Measurements from ENCODE around the gene MCUR1. TPM values are rescaled to one million over a fixed set of nuclear protein-coding genes. Genes with fewer than 3 reads are reported as not detected.
"Not testable (repeated sequence)": the region's sequence is repeated elsewhere in the genome, so short reads cannot be mapped to it uniquely, and the experiment has no call there.

The MCUR1 gene, protein sequence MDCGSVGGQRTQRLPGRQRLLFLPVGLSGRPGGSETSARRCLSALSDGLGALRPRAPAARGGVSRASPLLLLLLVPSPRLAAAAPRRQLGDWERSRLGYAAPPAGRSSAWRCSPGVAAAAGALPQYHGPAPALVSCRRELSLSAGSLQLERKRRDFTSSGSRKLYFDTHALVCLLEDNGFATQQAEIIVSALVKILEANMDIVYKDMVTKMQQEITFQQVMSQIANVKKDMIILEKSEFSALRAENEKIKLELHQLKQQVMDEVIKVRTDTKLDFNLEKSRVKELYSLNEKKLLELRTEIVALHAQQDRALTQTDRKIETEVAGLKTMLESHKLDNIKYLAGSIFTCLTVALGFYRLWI
- 10 to 100 TPM; 37.9 to 59.3 TPM for total RNA-seq

DNA sequence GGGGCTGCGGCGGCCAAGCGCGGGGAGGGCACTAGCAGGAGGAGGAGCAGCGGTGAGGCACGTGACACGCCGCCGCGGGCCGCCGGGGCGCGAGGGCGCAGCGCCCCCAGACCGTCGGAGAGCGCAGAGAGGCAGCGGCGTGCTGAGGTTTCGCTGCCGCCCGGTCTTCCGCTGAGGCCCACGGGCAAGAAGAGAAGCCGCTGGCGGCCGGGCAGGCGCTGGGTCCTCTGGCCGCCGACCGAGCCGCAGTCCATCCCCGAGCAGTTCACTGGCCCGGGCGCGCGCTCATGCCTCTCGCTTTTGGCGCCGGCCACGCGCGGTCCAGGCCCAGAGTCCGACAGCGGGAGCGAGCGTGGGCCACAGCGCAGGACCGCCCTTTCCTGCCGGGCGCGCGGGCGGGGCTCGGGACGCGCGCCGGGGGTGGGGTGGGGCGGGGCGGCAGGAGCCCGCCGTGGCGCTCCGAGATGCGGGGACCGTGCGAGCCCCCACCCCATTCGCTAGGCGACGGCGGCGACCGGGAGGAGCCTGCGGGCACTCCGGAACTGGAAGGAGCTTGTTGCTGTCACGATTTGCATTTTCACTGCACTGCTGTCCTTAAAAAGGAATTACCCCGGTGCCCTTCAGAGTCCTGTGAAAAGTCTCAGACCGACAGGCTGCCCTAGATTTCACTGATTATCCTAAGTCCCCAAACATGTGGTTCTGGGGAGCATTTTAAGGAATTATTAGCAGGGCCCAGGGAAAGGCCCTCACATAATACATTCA, at the start of gene MCUR1:
MCUR1 (minus strand) TSS at position 382 of the 762 bp plus-strand sequence; CDS start at position 254, 128 bp downstream.
- no peaks in the 10 kb centered on the region for H3K27me3 Mint-ChIP-seq
- H3K27ac Mint-ChIP-seq = peak within 1 kb of the TSS; percentile 87
- ATAC-seq = peak; percentile 87

DNA sequence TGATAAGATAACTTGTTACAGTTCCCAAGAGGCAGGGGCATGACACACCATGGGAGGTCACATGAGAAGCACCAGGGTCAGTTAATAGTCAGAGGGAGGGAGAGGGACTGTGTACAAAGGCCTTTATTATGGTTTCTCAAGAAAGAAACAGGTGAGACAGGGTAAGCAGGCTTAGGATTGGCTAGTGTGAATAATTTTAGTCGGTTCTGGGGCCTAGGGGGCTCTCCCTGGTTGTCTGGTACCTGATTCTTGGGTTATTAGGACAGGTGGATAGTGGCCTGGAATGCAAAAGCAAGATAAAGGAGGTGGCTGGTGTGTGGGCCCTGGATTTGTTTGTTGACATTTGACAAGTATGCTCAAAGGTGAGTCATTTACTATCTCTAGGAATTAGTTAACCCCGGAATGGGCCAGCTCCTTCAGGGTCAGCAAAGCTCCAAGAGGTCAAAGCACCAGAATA, 49.4 kb upstream of the MCUR1 start:
- intact Hi-C loops (cut with DNase I, micrococcal nuclease) = no loop called here
- ChIA-PET POLR2A (no interaction called here), CTCF (interaction anchor here (1.0 kb wide), 1 partner anchor 45 kb away, joined by 3 read pairs; no protein-coding TSS in a partner anchor)
- no peak for ATAC-seq
- H3K9me3 Mint-ChIP-seq (ENCODE audit: low read depth) = no peaks in the 10 kb centered on the region
- peaks cover 3% of the 10 kb centered on the region for H3K4me1 Mint-ChIP-seq
- no peak overlapping the region for H3K4me3 Mint-ChIP-seq
- peaks cover 40% of the 10 kb centered on the region for H3K27me3 Mint-ChIP-seq
- DNase-seq = no peak
- H3K36me3 Mint-ChIP-seq (ENCODE audit: low read depth) = no peaks in the 10 kb centered on the region
- no peak overlapping the region for H3K27ac Mint-ChIP-seq

More for the DNA sequence above, at the start of gene MCUR1:
- no peaks in the 10 kb centered on the region for H3K9me3 Mint-ChIP-seq (ENCODE audit: low read depth)
- intact Hi-C loops (cut with DNase I, micrococcal nuclease) = loop anchor here (1.0 to 5.0 kb wide), 9 partner anchors 27 to 1848 kb away; partner anchors contain the start of genes SIRT5 (in 2 of the 2), DTNBP1 (in 1 of the 2), GFOD1 (in 1 of the 2) and NOL7 (in 1 of the 2)
- ChIA-PET CTCF (interaction anchor here (0.6 to 1.8 kb wide), 6 partner anchors 46 to 241 kb away, joined by 3 to 4 read pairs (median 3); no protein-coding TSS in a partner anchor), POLR2A (interaction anchor here (0.6 to 1.5 kb wide), 3 partner anchors 105 to 486 kb away, joined by 3 to 6 read pairs (median 4); partner anchors contain the start of gene TBC1D7)
- H3K4me1 Mint-ChIP-seq = peaks cover 27% of the 10 kb centered on the region
- peak; percentile 92 for DNase-seq
- peak within 1 kb of the TSS; percentile 85 for H3K4me3 Mint-ChIP-seq
- no peaks in the 10 kb centered on the region for H3K36me3 Mint-ChIP-seq (ENCODE audit: low read depth)

DNA sequence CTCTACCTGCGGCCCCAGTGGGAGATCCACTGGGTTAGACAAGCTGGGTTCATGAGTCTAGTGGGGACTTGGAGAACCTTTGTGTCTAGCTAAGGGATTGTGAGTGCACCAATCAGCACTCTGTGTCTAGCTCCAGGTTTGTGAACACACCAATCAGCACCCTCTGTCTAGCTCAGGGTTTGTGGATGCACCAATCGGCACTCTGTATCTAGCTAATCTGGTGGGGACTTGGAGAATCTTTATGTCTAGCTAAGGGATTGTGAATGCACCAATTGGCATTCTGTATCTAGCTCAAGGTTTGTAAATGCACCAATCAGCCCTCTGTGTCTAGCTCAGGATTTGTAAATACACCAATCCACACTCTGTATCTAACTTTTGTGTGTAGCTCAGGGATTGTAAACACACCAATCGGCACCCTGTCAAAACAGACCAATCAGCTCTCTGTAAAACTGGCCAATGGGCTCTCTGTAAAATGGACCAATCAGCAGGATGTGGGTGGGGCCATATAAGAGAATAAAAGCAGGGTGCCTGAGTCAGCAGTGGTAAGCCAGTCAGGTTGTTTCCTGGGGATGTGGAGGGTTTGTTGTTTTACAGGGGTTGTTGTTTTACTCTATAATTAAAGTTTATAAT, 46.3 kb upstream of the MCUR1 start:
- H3K9me3 Mint-ChIP-seq (ENCODE audit: low read depth); H3K36me3 Mint-ChIP-seq (ENCODE audit: low read depth); H3K4me1 Mint-ChIP-seq; H3K27ac Mint-ChIP-seq; intact Hi-C loops (cut with DNase I, micrococcal nuclease); POLR2A ChIA-PET: not testable (repeated sequence)
- CTCF ChIA-PET = interaction anchor here (0.6 to 1.8 kb wide), 8 partner anchors 10 to 1572 kb away, joined by 3 to 8 read pairs (median 4); partner anchors contain the start of gene MCUR1
- ATAC-seq (peak; percentile 36), DNase-seq (peak; percentile 35)
- peak overlapping the region; percentile 26 for H3K4me3 Mint-ChIP-seq
- peaks cover 38% of the 10 kb centered on the region for H3K27me3 Mint-ChIP-seq

DNA sequence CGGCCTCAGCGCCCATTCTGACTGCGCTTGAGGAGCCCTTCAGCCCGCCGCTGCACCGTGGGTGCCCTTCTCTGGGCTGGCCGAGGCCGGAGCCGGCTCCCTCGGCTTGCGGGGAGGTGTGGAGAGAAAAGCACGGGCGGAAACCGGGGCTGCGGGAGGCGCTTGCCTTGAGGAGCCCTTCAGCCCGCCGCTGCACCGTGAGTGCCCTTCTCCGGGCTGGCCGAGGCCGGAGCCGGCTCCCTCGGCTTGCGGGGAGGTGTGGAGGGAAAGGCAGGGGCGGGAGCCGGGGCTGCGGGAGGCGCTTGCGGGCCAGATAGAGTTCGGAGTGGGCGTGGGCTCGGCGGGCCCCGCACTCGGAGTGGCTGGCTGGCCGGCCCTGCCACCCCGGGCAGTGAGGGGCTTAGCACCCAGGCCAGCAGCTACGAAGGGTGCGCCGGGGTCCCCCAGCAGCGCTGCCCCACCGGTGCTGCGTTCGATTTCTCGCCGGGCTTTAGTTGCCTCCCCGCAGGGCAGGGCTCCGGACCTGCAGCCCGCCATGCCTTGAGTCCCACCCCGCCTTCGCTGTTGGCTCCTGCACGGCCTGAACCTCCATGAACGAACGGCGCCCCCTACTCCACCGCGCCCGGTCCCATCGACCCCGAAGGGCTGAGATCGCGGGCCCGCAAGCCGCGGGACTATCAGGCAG, 45.7 kb upstream of the MCUR1 start:
- Mint-ChIP-seq H3K4me1 (peaks cover 3% of the 10 kb centered on the region), H3K36me3 (ENCODE audit: low read depth) (no peaks in the 10 kb centered on the region), H3K9me3 (ENCODE audit: low read depth) (no peaks in the 10 kb centered on the region), H3K27me3 (peaks cover 39% of the 10 kb centered on the region), H3K27ac (no peak overlapping the region), H3K4me3 (peak overlapping the region; percentile 26)
- CTCF ChIA-PET = interaction anchor here (0.7 to 1.8 kb wide), 8 partner anchors 11 to 376 kb away, joined by 3 to 8 read pairs (median 4); partner anchors contain the start of gene MCUR1
- intact Hi-C loops (cut with DNase I, micrococcal nuclease) = no loop called here
- DNase-seq (peak; percentile 18), ATAC-seq (no peak)
- POLR2A ChIA-PET = interaction anchor here (0.6 kb wide), 1 partner anchor 65 kb away, joined by 8 read pairs; no protein-coding TSS in a partner anchor

DNA sequence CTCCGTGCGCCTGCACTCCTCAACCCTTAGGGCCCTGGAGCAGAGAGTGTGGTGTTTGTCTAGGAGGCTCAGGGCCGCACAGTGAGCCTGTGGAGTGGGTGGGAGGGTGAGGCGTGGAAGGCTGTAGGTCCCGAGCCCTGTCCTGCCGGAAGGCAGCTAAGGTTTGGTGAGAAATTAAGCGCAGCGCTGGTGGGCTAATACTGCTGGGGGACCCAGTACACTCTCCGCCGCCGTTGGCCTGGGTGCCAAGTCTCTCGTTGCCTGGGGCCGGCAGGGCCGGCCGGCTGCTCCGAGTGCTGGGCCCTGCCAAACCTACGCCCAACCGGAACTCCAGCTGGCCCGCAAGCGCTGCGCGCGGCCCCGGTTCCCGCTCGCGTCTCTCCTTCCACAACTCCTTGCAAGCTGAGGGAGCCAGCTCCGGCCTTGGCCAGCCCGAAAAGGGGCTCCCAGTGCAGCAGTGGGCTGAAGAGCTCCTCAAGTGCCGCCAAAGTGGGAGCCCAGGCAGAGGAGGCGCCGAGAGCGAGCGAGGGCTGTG, 40.4 kb upstream of the MCUR1 start:
- Mint-ChIP-seq H3K36me3 (ENCODE audit: low read depth) (no peaks in the 10 kb centered on the region), H3K27me3 (peaks cover 13% of the 10 kb centered on the region), H3K4me1 (peaks cover 2% of the 10 kb centered on the region), H3K27ac (no peak overlapping the region), H3K9me3 (ENCODE audit: low read depth) (no peaks in the 10 kb centered on the region), H3K4me3 (no peak overlapping the region)
- intact Hi-C loops (cut with DNase I, micrococcal nuclease) = no loop called here
- ChIA-PET POLR2A (no interaction called here), CTCF (no interaction called here)
- no peak for DNase-seq
- no peak for ATAC-seq

DNA sequence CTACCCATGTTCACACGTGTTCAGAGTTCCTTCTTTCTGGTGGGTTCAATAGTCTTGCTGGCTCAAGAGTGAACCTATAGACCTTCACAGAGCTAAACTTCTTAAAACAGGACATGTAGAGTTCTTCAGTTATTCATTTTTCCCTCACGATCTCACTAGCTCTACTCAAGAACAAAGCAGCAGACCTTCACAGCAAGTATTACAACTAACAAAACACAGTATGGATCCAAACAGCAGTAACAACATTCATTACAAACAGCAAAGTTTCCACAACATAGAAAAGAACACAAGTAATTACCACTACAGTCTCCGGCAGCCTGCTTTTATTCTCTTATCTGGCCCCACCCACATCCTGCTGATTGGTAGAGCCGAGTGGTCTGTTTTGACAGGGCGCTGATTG, 39.5 kb upstream of the MCUR1 start:
- H3K27ac Mint-ChIP-seq = no peak overlapping the region
- H3K4me1 Mint-ChIP-seq = peaks cover 2% of the 10 kb centered on the region
- H3K9me3 Mint-ChIP-seq (ENCODE audit: low read depth) = no peaks in the 10 kb centered on the region
- H3K36me3 Mint-ChIP-seq (ENCODE audit: low read depth) = no peaks in the 10 kb centered on the region
- POLR2A ChIA-PET = interaction anchor here (0.6 kb wide), 1 partner anchor 72 kb away, joined by 3 read pairs; no protein-coding TSS in a partner anchor
- H3K4me3 Mint-ChIP-seq = no peak overlapping the region
- ATAC-seq = no peak
- H3K27me3 Mint-ChIP-seq = peaks cover 8% of the 10 kb centered on the region
- intact Hi-C loops (cut with DNase I, micrococcal nuclease) = no loop called here
- CTCF ChIA-PET = interaction anchor here (0.8 kb wide), 1 partner anchor 21 kb away, joined by 3 read pairs; no protein-coding TSS in a partner anchor
- no peak for DNase-seq

DNA sequence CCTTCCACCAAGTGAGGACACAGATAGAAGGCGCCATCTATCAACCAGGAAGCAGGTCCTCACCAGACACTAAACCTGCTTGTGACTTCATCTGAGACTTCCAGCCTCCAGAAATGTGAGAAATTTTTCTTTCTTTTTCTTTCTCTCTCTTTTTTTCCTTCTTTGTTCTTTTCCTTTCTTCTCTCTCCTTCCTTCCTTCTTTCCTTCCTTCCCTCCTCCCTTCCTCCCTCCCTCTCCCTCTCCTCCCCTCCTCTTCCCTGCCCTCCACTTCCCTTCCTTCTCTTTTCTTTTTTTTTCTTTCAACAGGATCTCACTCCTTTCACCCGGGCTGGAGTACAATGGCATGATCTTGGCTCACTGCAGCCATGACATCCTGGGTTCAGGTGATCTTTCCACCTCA, 37.4 kb upstream of the MCUR1 start:
- CTCF ChIA-PET = no interaction called here
- intact Hi-C loops (cut with DNase I, micrococcal nuclease) = no loop called here

DNA sequence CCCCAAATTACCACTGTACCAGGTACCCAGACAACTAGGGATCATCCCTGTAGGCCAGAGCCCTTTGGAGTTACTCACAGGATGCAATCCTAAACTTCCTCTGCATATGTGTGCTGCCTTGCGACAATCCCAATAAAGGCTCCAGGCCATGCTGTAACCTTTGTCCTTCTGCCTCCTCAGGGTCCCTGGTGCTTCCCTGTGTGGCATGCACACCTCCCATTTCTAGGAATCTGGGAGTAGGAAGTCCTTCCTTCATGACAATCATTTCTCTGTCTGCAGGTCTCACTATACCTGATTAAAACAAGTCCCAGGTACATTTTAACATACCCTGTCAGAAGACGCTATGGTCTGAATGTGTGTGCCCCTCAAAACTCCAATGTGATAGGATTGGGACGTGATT, 37.0 kb upstream of the MCUR1 start:
- ATAC-seq (no peak), DNase-seq (no peak)
- Mint-ChIP-seq H3K4me1 (peaks cover 2% of the 10 kb centered on the region), H3K9me3 (ENCODE audit: low read depth) (no peaks in the 10 kb centered on the region), H3K27me3 (peaks cover 10% of the 10 kb centered on the region), H3K27ac (no peak overlapping the region), H3K36me3 (ENCODE audit: low read depth) (no peaks in the 10 kb centered on the region), H3K4me3 (no peak overlapping the region)
- POLR2A ChIA-PET = no interaction called here
- CTCF ChIA-PET = no interaction called here
- intact Hi-C loops (cut with DNase I, micrococcal nuclease) = no loop called here

More for the DNA sequence above, 37.4 kb upstream of the MCUR1 start:
- Mint-ChIP-seq H3K36me3 (ENCODE audit: low read depth) (no peaks in the 10 kb centered on the region), H3K4me3 (no peak overlapping the region), H3K4me1 (peaks cover 2% of the 10 kb centered on the region), H3K27me3 (peaks cover 10% of the 10 kb centered on the region), H3K9me3 (ENCODE audit: low read depth) (no peaks in the 10 kb centered on the region), H3K27ac (no peak overlapping the region)
- DNase-seq = no peak
- POLR2A ChIA-PET = no interaction called here
- ATAC-seq = no peak

DNA sequence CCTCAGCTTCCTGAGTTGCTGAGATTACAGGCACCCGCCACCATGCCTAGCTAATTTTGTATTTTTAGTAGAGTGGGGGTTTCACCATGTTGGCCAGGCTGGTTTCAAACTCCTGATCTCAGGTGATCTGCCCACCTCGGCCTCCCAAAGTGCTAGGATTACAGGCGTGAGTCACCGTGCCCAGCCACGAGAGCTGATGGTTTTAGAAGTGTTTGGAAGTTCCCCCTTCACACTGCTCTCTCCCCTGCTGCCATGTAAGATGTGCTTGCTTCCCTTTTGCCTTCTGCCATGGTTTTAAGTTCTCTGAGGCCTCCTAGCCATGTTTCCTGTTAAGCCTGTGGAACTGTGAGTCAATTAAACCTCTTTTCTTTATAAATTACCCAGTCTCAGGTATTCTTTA, 36.3 kb upstream of the MCUR1 start:
- intact Hi-C loops (cut with DNase I, micrococcal nuclease); H3K4me1 Mint-ChIP-seq; POLR2A ChIA-PET; H3K27ac Mint-ChIP-seq; H3K27me3 Mint-ChIP-seq; H3K36me3 Mint-ChIP-seq (ENCODE audit: low read depth); H3K4me3 Mint-ChIP-seq; H3K9me3 Mint-ChIP-seq (ENCODE audit: low read depth); ATAC-seq: not testable (repeated sequence)
- CTCF ChIA-PET = interaction anchor here (0.6 kb wide), 1 partner anchor 42 kb away, joined by 3 read pairs; no protein-coding TSS in a partner anchor
- peak; percentile 27 for DNase-seq

DNA sequence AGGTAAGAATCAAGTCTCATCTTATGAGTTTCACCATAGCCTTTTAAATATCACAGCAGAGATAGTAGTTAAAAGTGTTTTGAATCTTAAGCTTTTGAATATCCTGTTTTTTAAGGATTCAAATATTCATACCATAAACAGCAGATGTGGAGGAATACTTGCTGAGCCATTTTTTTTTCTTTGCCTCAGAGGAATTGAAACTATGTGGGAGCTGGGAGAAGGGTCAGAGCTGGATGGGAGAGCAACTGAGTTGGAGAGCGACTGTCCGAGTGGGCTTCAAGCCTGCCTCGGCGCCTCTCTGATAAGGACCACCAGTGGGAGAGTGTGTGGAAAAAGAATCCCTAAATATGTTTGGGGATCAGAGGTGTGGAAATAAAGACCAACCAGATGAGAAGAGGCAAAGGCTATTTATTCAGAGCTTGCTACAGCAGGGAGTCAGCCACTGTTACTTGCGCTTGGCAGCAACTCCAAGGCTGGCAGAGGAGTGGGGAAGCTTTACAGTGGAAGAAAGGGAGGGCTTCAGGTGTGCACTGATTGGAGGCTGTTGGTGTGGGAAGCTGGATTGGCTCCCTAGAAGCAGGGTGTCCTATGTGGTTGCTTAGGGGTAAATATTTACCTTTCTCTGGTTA, 34.3 kb upstream of the MCUR1 start:
- H3K27ac Mint-ChIP-seq = no peak overlapping the region
- peaks cover 2% of the 10 kb centered on the region for H3K4me1 Mint-ChIP-seq
- intact Hi-C loops (cut with DNase I, micrococcal nuclease) = no loop called here
- H3K4me3 Mint-ChIP-seq = no peak overlapping the region
- no peaks in the 10 kb centered on the region for H3K36me3 Mint-ChIP-seq (ENCODE audit: low read depth)
- peaks cover 5% of the 10 kb centered on the region for H3K27me3 Mint-ChIP-seq
- POLR2A ChIA-PET = no interaction called here
- no peak for DNase-seq
- CTCF ChIA-PET = interaction anchor here (0.6 to 1.2 kb wide), 3 partner anchors 23 to 267 kb away, joined by 3 read pairs; no protein-coding TSS in a partner anchor
- no peak for ATAC-seq
- no peaks in the 10 kb centered on the region for H3K9me3 Mint-ChIP-seq (ENCODE audit: low read depth)

Data from activated CD4-positive, alpha-beta T cell treated with anti-CD3 and anti-CD28 coated beads for 36 hours (primary cell).